ENCODE measurements around the gene ANKRA2. TPM values are rescaled to one million over a fixed set of nuclear protein-coding genes. Genes with fewer than 3 reads are reported as not detected.
"Not testable (repeated sequence)": the region's sequence is repeated elsewhere in the genome, so short reads cannot be mapped to it uniquely, and the experiment has no call there.

The ANKRA2 gene
- polyA plus RNA-seq, 4 donors = 38.1 to 44.9 (median 43.8) TPM

DNA sequence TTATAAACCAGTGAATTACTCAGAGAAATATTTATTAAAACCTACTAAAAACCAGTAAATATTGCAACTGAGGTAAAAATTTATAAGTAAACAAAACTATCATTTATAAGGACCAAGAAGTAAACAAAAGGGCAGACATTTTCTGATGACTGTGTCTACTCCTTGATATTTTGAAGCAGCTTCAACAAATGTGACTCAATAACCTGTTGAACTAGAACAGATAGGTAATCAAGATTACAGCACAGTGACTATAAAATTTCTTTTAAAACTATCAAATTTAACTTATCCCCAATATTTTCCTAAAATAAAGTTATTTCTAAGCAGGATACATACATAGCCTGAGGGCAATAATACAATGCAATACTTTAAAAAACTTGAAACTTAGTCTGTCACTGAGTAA lies 12.8 kb downstream of the ANKRA2 start:
- DNase-seq (ENCODE audit: low read depth in 4 of 4, low spot score in 3 of 4) = no peak

DNA sequence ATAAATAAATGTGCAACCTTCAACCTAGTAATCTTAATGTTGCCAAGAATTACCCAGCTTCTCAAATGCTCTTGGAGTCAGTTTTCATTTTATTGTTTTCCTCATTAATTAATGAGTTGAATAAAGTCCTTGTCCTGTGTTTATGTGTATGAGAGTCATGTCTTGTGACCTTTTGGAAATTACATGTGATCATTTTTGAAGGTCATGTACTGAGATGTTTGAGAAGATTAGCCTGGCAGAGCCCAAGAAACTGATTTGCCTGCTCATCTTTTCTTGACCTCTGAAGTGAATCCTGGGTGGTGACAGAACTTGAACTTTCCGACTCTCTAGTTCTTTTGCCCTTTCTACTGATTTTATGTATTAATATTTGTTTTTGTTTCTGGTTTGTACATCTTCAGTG lies 15.4 kb downstream of the ANKRA2 start:
- no peak for DNase-seq (ENCODE audit: low read depth in 4 of 4, low spot score in 3 of 4)

DNA sequence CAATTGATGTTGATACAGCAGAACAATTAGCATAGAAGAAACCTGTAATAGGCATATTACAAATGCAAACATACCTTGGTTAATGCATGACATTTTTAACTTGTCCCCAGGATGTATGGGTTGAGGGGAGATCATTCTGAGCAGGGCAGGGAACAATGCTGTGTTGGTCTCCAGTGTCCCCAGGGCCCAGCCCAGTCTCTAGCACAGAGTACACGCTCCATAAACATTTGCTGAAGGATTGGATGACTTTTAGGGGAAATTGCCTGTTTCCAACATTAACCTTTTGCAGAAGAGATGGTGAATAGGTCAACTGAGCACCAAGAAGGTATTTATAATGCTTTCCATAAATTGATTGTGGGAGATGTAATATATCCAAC lies 20.0 kb downstream of the ANKRA2 start:
- no peak for DNase-seq (ENCODE audit: low read depth in 4 of 4, low spot score in 3 of 4)

DNA sequence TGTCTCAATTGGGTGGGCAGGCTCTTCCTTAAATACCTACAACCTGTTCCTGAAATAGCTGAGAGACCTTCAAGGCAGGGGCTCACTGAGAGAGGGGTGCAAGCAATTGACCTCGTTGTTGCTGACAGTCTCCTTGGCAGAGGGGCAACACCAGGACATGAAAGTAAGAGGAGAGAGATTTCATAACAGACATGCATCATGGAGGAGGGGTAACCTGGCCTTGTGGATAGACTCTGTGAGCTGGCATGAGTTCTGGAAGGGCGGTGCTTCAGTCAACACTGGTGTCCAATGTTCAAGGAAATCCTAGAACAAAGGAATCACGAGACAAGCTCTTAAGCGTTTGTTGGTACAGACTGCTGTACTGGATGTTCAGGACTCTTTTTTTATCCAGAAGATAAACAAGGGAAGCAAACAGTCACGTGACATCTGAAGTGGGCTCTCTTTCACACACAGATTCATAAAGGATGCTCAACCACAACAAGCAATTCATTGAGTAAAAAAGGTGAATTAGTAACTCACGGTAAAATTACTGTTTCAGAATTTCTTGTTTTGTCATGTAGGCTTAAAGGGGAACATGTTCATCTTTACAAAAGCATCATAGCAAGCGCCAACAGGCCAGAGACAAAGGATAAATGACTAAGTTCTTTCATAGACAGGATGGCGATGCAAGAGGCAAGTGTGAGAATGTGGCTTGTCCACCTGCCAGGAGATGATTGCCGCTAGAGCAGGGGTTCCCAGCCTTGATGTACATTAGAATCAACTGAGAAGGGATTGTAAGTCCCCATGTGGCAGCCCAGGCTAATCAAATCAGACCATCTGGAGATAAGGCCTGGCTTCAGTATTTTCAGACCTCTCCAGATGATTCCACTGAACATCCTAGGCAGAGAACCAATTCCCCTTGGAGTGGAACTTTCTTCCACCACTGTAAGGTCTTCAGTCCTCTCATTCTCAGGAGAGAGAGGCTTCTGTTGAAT lies 20.7 kb downstream of the ANKRA2 start:
- no peak for DNase-seq (ENCODE audit: low read depth in 4 of 4, low spot score in 3 of 4)

DNA sequence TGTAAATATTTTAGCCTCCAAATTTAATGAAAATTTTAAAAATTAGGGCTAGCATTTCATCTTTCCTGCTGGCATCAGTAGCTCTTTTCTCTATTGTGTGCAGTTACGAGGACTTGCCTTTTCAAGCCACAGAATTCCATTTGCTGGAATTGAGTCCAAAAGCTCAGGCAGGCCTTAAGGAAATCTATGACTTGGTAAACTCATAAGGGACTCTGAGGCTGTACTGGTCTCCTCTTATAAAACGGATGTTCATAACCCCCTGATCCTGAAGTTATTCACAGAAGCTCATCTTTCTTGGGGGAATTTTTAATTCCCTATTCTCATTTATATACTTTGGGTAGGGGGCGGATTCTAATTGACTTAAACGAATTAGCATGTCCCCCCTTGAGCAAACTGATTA lies 23.4 kb downstream of the ANKRA2 start:
- DNase-seq (ENCODE audit: low read depth in 4 of 4, low spot score in 3 of 4) = no peak

DNA sequence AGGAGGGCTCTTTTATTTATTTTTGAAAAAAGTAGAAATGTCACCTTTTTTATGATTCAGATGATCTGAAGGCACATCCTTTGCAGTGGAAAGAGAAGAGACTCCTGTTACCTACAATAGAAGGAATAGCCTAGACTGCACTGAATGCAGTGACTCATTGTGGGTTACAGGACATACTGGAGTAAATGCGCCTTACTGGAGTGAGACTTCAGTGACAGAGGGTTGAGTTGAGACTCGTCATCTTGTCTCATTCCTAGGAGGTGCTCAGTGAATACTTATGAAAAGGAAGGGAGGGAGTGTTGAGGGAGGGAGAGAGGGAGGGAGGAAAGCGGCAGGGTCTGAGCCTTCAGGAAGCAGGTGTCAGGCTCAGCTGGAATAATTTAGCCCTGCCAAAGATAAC lies 25.2 kb downstream of the ANKRA2 start:
- DNase-seq (ENCODE audit: low read depth in 4 of 4, low spot score in 3 of 4) = no peak

DNA sequence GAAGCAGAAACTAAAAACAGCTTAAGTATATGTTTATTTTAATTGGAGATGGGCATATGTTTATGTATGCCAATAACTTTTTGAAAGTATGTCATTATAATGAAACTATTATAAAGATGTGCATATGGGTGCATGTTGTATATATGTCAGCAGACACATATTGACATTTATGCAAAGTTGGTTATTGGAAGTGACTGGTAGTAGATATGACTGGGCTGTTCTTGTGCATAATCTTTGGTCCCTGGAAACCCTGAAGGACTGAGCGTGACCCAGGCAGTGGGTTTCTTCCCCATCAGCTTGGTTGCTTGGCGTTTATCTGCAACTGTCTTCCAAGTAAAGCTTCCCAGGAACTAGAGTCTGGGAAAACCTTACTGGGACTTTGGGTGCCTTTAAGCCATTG lies 25.7 kb downstream of the ANKRA2 start:
- no peak for DNase-seq (ENCODE audit: low read depth in 4 of 4, low spot score in 3 of 4)

DNA sequence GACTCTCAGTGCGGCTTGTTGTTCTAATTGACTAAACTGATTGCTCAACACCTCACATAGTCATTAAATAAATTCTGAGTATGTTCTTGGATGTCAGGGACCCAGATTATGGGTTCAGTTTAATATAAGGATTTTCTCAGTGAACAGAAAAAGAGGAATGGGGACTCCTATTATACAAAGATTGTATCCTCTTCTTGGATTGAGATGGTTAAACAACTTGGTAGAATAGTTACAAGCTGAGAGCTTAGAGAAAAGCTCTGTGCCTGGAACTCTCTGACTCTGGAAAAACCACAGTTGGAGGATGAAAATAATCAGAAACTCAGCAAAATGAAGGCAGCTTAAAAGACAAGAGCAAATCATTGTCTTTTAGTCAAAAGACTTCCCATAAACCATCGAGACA lies 30.5 kb downstream of the ANKRA2 start:
- DNase-seq (ENCODE audit: low read depth in 4 of 4, low spot score in 3 of 4) = no peak

DNA sequence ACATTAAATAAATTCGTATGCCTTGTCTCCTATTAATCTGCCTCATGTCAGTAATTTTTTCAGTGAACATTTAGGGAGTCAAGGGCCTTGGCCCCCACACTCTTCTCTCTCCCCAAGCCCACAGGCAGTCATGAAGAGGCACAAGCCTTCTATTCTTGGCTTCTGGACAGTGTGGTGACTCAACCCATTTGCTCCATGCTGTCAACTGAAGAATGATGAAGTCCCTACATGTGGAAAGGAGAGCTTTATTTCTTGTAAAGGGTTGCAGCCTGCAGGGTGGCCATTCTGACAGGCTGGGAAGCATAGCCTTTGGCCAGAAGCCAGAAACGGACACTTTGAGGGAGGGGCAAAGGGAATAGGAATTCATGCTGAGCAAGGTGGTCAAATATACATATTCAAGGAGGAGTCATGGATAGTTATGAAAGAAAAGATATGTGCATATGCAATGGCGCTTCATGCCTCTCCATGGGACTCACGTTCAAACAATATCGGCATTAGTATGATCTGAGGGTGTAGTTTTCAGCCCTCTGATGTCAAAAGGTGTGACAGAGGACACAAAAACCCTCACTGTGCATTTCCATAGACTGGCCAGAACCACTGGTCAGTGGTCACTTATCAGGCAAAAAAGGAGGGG lies 31.3 kb downstream of the ANKRA2 start:
- DNase-seq (ENCODE audit: low read depth in 4 of 4, low spot score in 3 of 4) = no peak

DNA sequence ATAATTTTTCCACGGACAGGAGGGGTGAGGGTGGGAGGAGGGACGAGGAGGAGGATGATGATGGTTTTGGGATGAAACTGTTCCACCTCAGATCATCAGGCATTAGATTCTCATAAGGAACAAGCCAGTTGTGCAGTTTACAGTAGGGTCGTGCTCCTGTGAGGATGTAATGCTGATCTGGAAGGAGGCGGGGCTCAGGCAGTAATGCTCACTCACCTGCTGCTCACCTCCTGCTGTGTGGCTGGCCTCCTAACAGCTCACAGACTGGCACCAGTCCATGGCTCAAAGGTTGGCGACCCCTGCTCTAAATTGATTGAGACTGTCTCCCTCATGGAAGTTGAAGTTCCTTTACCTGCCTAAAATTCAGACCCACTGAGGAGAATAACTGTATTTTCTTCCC lies 33.2 kb downstream of the ANKRA2 start:
- DNase-seq (ENCODE audit: low read depth in 4 of 4, low spot score in 3 of 4) = no peak

DNA sequence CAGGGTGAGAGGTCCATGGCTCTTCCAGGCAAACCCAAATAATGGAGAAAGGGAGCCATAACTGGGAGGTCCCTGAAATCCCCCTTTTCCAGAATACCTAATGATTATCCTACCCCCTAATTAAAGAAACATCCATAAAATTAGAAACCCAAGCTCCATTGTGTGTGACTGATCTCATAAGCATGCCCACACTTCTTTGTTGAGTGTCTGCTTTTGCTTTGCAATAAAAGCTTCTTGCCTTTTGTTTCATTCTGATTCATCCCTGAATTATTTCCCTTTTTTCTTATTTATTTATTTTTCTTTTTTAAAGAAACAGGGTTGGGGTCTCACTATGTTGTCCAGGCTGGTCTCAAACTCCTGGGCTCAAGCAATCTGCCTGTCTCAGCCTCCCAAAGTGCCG lies 34.1 kb downstream of the ANKRA2 start:
- DNase-seq (ENCODE audit: low read depth in 4 of 4, low spot score in 3 of 4) = no peak

DNA sequence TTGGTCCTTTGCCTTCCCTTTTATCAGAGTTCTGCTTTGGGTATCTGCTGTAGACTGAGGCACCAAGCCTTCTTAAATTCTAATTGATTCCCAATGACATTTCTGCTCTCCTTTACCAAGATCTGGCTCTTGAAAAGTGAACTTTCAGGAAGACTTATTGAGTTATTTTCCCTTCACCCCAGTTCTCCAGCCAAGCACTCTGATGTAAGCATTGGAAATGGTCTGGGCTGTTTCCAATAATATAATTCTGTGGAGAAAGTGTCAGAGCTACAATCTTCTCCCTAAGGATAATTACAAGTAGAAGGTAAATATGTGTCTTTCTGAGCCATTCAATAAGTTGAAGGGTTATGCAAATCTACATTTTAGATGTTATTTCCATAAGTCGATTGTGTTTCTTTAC lies 36.4 kb downstream of the ANKRA2 start:
- DNase-seq (ENCODE audit: low read depth in 4 of 4, low spot score in 3 of 4) = no peak

DNA sequence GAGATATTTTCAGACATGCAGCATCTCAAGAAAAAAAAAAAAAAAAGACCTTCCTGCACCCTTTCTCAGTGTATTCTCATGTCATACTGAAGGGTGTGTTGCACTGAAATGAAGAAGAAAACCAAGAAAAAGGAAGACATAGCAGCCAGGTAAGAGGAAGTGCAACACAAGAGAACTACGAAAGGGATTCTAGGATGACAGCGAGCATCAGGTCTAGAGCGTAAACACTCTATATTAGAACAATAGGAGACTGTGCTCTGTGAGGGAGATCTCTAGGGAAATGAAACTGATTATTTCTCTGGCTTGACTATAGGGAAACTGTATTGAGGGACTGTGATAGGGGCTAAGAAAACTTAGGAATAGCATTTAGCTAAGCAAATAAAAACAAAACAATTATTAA lies 37.2 kb downstream of the ANKRA2 start:
- no peak for DNase-seq (ENCODE audit: low read depth in 4 of 4, low spot score in 3 of 4)

DNA sequence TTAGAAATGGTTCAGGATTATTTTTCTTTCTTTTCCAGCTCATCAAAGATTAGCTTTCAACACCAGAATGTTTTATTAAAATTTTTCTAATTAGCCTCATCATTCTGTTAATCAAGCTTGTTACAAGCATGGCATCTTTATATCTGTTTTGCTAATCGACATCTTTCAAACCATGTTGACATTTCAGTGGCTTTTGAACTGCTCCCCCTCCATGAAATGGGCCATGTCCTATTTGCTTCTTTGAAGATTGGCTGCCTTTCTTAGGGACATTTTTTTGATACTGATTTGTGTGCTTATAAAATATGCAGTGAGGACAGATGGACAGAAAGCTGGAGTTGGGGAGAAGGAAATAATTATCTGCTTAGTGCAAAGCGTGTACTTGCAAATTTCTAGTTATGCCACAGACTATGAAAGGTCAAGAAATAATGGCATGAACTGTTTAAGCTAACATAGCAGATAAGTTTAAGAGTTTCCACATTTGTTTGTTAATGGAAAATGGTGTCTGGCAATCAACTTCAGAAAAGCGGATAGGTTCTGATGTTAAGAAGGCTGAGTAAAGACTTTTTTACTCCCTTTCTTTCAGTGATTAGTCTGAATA lies 39.7 kb downstream of the ANKRA2 start:
- no peak for DNase-seq (ENCODE audit: low read depth in 4 of 4, low spot score in 3 of 4)

DNA sequence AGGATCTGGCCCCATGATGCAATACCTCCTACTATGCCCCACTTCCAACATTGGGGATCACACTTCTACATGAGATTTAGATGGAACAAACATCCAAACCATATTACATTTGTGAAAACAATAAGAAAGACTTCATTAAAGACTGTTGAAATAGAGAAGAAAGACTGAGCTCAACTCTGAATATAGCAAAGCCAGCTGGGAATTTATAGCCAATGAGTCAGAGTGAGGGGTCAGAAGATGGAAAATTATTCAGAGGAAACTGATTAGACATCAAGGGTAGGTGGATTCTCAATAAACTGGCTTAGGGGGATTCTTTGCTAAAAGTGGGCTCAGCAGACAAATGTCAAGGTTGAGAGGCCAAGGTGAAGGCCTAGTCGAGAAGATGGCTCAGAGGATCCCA lies 41.6 kb downstream of the ANKRA2 start:
- no peak for DNase-seq (ENCODE audit: low read depth in 4 of 4, low spot score in 3 of 4)

DNA sequence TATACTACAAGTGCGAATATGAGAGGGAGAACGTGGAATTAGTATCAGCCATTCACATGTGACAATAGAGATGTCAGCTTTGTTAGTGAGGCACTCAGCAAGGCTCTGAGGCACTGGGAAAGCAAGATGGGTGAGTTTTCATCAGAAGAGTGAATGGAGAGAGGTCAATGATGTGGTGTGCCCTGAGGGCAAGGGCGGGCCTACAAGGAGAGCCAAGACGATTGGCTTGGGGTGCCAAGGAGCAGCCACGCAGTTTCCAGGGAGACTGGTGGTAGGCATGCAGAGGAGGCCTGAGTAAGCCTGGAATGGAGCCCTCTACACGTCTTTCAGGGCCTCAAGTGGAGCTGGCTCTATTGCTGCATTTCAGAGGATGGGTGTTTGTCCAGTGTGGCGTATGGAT lies 42.5 kb downstream of the ANKRA2 start:
- no peak for DNase-seq (ENCODE audit: low read depth in 4 of 4, low spot score in 3 of 4)

DNA sequence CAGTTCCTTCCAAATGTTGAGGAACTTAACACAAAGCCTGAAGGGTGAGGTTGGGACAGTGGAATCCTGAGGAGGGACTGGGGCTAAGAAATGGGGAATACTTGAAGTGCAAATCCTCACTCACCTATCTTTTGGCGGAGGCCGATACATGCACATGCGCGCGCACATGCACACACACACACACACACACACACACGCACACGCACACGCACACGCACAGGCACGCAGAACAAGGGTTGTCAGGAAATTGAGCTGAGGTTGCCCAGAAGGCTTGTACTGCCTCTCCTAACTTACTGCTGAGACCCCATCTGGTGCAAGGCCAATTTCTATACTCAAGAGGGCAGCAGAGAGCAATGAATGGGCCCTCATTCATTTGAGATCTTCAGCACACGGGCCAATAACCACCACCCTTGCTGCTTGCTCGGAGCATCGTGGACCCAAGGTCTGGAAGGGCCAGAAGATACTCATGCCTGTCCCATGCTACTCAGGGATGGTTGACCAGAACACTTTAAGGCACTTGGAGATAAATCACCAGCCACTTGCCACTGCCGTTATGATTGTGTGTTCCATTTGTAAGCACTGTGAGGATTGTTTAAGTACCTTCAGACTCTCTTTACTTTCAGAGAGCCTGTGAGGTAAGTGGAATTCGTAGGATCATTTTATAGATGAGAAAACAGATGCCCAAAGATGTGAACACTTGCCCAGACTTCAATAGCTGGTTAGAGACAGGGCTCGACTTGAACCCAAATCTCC lies 45.7 kb downstream of the ANKRA2 start:
- peak; percentile 65 to 79 (median 67) for DNase-seq (ENCODE audit: low read depth in 4 of 4, low spot score in 3 of 4)

DNA sequence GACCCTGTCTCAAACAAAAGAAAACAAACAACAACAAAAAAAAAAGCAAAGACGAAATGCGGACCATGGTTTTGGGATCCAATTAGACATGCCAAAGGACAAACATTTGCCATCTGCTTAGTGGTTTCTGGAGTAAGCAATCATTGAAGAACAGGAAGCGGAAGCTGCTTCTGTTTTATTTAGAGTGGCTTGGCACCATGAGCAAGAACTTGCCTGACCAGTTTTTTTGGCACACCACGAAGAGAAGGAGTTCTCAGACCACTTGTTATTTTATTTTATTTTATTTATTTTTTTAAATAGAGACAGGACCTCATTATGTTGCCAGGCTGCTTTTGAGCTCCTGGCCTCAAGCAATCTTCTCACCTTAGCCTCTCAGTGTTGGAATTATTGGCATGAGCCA lies 50.2 kb downstream of the ANKRA2 start:
- DNase-seq (ENCODE audit: low read depth in 4 of 4, low spot score in 3 of 4) = no peak

DNA sequence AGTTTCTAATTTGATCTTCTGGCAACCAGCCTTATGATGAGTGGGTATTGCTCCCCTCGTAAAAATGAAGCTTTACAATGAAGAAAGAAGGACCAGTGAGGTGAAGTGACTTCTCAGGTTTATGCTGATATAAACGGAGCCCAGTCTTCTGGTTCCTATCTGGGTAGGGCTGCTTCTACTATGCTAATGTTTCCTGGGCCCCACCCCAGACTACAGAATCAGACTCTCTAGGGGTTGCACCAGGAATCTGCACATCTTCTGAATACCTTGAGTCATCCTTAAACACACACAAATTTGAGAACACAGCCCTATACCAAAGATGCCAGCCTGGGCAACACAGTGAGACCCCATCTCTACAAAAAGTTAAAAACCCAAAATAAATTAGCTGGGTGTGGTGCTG lies 51.0 kb downstream of the ANKRA2 start:
- DNase-seq (ENCODE audit: low read depth in 4 of 4, low spot score in 3 of 4) = no peak

DNA sequence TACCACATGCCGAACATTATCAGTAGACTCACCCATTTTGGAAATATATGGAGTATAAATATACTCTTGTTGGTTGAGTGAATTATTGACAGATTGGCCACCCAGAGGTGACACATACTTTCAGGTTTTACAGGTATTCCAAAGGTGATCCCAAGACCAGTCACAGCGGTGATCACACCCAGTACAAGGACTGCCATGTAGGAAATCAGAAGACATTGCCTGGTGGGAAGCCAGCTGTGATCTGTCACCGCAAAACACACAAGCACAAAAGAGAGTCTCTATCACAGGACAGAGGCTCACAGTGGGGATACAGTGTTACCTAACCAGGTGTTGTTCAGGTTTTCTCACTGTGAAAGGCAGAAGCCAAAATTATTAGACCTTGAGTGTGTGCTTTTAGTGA lies 51.4 kb downstream of the ANKRA2 start:
- no peak for DNase-seq (ENCODE audit: low read depth in 4 of 4, low spot score in 3 of 4)

DNA sequence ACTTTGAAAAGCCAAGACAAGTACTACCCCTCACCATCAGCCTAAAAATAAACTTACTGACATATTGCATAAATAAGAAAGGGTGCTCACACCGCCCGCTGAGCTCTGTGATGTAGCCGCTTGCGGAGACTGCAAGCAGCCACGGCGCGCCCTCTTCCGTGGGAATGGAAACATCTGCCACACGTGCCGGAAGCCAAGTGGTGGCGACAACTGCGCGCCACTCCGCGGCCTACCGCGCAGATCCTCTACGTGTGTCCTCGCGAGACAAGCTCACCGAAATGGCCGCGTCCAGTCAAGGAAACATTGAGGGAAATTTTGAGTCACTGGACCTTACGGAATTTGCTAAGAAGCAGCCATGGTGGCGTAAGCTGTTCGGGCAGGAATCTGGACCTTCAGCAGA lies 56.9 kb downstream of the ANKRA2 start:
- not testable (repeated sequence) for DNase-seq (ENCODE audit: low read depth in 4 of 4, low spot score in 3 of 4)
